ENCODE measurements around the gene PLEK. TPM values are rescaled to one million over a fixed set of nuclear protein-coding genes. Genes with fewer than 3 reads are reported as not detected.
"Not testable (repeated sequence)": the region's sequence is repeated elsewhere in the genome, so short reads cannot be mapped to it uniquely, and the experiment has no call there.

The PLEK gene
- total RNA-seq, 4 donors from 2014 or later = 1.8 to 46.2 (median 3.4) TPM

DNA sequence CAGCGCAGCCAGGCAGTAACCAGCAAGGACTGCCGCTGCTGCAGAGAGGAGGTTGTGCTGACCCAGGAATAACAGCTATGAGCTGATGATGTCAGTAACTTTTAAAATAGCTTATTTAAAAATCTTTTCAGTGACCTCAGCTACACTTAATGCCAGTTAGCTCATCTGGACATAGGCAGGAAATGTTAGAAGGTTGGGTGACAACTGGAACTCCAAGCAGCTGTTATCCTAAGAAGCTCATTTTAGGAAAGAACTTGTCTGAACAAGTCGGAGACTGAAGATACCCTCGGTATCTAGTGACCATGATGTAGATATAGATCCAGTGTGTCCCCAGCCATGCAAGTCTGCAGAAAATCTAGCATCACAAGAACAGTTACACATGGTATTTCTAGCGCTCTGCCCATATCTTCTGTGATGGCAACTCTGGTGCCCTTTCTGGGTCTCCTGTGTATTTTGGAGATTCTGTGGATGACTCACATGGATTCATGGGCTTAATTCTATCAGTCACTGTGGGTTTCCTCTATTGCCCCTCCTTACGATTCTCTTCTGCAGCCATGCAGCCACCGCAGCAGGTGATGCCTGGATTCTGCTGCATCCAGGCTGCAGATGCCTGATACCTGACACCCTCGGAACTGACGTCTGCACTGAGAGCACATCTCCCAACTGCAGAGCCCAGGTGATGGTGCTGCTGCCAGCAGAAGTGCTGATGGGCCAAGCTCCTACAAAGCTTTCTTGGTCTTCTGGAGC, 19.8 kb upstream of the PLEK start:
- no peak for TF ChIP-seq POLR2A (IDR thresholded peaks at IDR 0.05)
- TF ChIP-seq, protein P1, sequence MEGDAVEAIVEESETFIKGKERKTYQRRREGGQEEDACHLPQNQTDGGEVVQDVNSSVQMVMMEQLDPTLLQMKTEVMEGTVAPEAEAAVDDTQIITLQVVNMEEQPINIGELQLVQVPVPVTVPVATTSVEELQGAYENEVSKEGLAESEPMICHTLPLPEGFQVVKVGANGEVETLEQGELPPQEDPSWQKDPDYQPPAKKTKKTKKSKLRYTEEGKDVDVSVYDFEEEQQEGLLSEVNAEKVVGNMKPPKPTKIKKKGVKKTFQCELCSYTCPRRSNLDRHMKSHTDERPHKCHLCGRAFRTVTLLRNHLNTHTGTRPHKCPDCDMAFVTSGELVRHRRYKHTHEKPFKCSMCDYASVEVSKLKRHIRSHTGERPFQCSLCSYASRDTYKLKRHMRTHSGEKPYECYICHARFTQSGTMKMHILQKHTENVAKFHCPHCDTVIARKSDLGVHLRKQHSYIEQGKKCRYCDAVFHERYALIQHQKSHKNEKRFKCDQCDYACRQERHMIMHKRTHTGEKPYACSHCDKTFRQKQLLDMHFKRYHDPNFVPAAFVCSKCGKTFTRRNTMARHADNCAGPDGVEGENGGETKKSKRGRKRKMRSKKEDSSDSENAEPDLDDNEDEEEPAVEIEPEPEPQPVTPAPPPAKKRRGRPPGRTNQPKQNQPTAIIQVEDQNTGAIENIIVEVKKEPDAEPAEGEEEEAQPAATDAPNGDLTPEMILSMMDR (IDR thresholded peaks at IDR 0.05) = no peak
- Histone ChIP-seq H3K27ac (no peak overlapping the region), H3K27me3 (no peaks in the 10 kb centered on the region), H3K36me3 (no peaks in the 10 kb centered on the region), H3K4me3 (no peak overlapping the region), H3K4me1 (no peaks in the 10 kb centered on the region), H3K9me3 (no peaks in the 10 kb centered on the region)
- DNase-seq = no peak

DNA sequence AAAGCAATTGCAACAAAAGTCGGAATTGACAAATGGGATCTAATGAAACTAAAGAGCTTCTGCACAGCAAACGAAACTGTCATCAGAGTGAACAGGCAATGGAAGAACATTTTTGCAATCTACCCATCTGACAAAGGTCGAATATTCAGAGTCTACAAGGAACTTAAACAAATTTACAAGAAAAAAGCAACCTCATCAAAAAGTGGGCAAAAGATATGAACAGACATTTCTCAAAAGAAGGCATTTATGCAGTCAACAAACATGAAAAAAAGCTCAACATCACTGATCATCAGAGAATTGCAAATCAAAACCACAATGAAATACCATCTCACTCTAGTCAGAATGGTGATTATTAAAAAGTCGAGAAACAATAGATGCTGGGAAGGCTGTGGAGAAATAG, 16.0 kb upstream of the PLEK start:
- H3K27ac ChIP-seq, H3K9me3 ChIP-seq, DNase-seq: not testable (repeated sequence)

DNA sequence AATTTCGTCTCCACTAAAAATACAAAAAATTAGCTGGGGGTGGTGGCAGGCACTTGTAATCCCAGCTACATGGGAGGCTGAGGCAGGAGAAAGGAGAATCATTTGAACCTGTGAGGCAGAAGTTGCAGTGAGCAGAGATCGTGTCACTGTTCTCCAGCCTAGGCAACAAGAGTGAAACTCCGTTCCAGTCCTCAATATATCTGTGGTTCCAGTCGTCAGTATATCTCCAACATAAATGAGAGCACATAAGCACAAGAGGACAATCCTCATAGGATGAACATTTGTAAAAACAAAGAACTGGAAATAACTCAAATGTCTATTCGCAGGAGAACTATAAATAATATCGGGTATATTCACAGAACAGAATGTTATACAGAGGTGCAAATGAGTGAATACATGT, 13.1 kb upstream of the PLEK start:
- Histone ChIP-seq H3K4me1 (no peaks in the 10 kb centered on the region), H3K27me3 (no peaks in the 10 kb centered on the region), H3K9me3 (no peaks in the 10 kb centered on the region), H3K4me3 (no peak overlapping the region), H3K36me3 (no peaks in the 10 kb centered on the region), H3K27ac (no peak overlapping the region)
- TF ChIP-seq, protein P1 (IDR thresholded peaks at IDR 0.05) = no peak
- no peak for TF ChIP-seq POLR2A (IDR thresholded peaks at IDR 0.05)
- no peak for DNase-seq

More for the DNA sequence above, 16.0 kb upstream of the PLEK start:
- H3K27me3 ChIP-seq, H3K4me3 ChIP-seq, H3K4me1 ChIP-seq, H3K36me3 ChIP-seq: not testable (repeated sequence)

DNA sequence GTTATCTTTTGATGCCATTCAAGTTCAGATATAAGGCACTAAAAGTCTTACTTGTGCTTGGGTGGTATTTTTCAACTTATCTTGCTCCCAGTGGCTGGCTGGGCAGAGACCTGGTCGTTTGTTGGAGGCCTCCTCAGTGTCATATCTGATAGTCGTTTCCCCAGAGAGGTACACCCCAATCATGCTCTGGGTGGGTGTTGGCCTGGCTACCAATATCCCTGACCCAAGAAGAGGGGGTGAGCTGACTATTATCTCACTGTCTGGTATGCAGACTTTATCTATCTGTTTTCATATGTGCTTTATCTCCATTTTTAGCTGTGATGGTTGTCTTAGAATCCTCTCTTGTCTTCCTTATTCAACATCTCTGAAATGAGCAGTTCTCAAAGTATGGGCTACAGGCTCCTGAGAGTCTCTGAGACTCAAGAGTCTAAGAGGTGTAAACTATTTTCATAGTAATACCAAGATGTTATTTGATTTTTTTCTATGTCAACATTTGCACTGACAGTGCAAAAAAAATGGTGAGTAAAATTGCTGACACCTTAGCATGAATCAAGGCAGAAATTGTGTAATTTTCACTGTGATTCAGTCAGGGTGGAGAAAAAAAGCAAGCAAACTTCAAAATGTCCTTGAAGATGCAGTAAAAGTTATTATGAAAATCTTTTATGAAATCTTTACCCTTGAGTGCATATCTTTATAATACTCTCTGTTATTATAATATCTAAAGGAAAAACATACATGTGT, 12.3 kb upstream of the PLEK start:
- H3K9me3 ChIP-seq = no peaks in the 10 kb centered on the region
- no peak for TF ChIP-seq POLR2A (IDR thresholded peaks at IDR 0.05)
- TF ChIP-seq, protein P1 (IDR thresholded peaks at IDR 0.05) = no peak
- no peaks in the 10 kb centered on the region for H3K4me1 ChIP-seq
- H3K27ac ChIP-seq = no peak overlapping the region
- no peak for DNase-seq
- no peaks in the 10 kb centered on the region for H3K27me3 ChIP-seq
- no peak overlapping the region for H3K4me3 ChIP-seq
- H3K36me3 ChIP-seq = no peaks in the 10 kb centered on the region

DNA sequence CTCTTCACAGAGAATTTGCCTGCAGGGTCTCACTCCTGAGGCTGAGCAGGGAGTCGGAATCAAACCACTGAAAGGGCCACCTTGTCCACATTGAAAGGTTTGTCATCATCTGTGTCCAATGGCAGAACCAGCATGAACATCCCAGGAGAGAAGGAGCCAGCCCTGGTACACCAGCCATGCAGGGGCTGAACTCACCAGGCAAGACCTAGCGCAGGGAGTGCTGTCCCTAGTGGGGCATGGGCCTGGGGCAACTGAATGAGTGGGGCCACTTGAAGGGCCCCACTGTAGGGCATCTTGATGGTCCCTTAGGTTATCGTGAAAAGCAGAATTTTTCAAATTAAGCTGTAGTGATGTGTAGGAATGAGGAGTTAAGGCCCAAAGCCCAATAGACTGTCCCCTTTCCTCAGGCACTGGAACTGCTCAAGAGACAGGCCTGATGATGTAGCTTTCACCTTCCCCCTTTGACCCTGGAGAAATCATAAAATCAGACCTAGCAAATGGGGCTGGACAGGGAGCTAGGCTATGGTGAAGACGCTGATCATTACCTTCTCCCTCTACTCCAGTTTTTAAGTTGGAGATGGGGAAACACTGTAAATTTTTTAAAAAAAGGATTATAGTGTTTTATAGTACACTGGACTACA, 8.4 kb upstream of the PLEK start:
- Histone ChIP-seq H3K36me3 (no peaks in the 10 kb centered on the region), H3K27me3 (no peaks in the 10 kb centered on the region), H3K4me3 (no peak overlapping the region), H3K9me3 (no peaks in the 10 kb centered on the region), H3K4me1 (no peaks in the 10 kb centered on the region), H3K27ac (no peak overlapping the region)
- no peak for DNase-seq
- TF ChIP-seq, protein P1 (IDR thresholded peaks at IDR 0.05) = no peak
- no peak for TF ChIP-seq POLR2A (IDR thresholded peaks at IDR 0.05)
